H9 (cell line): ENCODE results near the gene TMEM269. TPM values are rescaled to one million over a fixed set of nuclear protein-coding genes. Genes with fewer than 3 reads are reported as not detected.

ENCODE experiments used
- DNase-seq: peaks from one replicate; pipeline ENCODE4 v3.0.0-alpha.2; 2017
- H2AFZ ChIP-seq: one replicate; pipeline ENCODE4 v1.6.1; 2013; ENCODE audit warnings: mild to moderate bottlenecking, low read length, control low read depth, moderate library complexity
- H2AK5ac ChIP-seq: 2 replicates; pipeline ENCODE4 v1.6.1; 2013; ENCODE audit warnings: low read length, control low read depth, mixed read lengths; ENCODE audit not compliant: insufficient read length
- H2BK120ac ChIP-seq: one replicate; pipeline ENCODE4 v1.6.1; 2013; ENCODE audit warnings: low read depth, mild to moderate bottlenecking, low read length, control low read depth, inconsistent platforms; ENCODE audit not compliant: poor library complexity, severe bottlenecking
- H2BK12ac ChIP-seq: 2 replicates; pipeline ENCODE4 v1.6.1; 2013; ENCODE audit warnings: low read length, control low read depth, mixed read lengths, low read depth; ENCODE audit not compliant: insufficient read length
- H2BK15ac ChIP-seq: 2 replicates; pipeline ENCODE4 v1.6.1; 2013; ENCODE audit warnings: low read depth, low read length, control low read depth
- H2BK20ac ChIP-seq: one replicate; pipeline ENCODE4 v1.6.1; 2013; ENCODE audit warnings: low read depth, mild to moderate bottlenecking, low read length, control low read depth, inconsistent platforms; ENCODE audit not compliant: poor library complexity, severe bottlenecking
- H2BK5ac ChIP-seq: 2 replicates; pipeline ENCODE4 v1.6.1; 2013; ENCODE audit warnings: low read length, control low read depth, mixed read lengths; ENCODE audit not compliant: insufficient read length
- H3K14ac ChIP-seq: 2 replicates; pipeline ENCODE4 v1.6.1; 2013; ENCODE audit warnings: low read length, control low read depth; ENCODE audit not compliant: insufficient read depth
- H3K18ac ChIP-seq: 2 replicates; pipeline ENCODE4 v1.6.1; 2013; ENCODE audit warnings: low read depth, mild to moderate bottlenecking, mixed read lengths, low read length, control low read depth; ENCODE audit not compliant: insufficient read length
- H3K23ac ChIP-seq: 2 replicates; pipeline ENCODE4 v1.6.1; 2013; ENCODE audit warnings: low read length, control low read depth, mixed read lengths, low read depth; ENCODE audit not compliant: insufficient read length
- H3K23me2 ChIP-seq: 2 replicates; pipeline ENCODE4 v1.6.1; 2013; ENCODE audit warnings: low read depth, mild to moderate bottlenecking, mixed read lengths, low read length, control low read depth; ENCODE audit not compliant: insufficient read length, poor library complexity, severe bottlenecking
- H3K27ac ChIP-seq: 2 replicates; pipeline ENCODE4 v1.5.1; 2013; ENCODE audit warnings: low read length, control low read depth, mixed read lengths, low read depth; ENCODE audit not compliant: insufficient read length
- H3K27me3 ChIP-seq: 2 replicates; pipeline ENCODE4 v1.6.1; 2013; ENCODE audit warnings: low read length, control low read depth, inconsistent platforms; ENCODE audit not compliant: insufficient read depth
- H3K4ac ChIP-seq: 2 replicates; pipeline ENCODE4 v1.6.1; 2013; ENCODE audit warnings: low read depth, mild to moderate bottlenecking, control low read depth, inconsistent platforms, low read length, moderate library complexity
- H3K4me1 ChIP-seq: 2 replicates; pipeline ENCODE4 v1.6.1; 2013; ENCODE audit warnings: low read length, control low read depth, inconsistent platforms; ENCODE audit not compliant: insufficient read depth
- H3K4me2 ChIP-seq: 2 replicates; pipeline ENCODE4 v1.6.1; 2013; ENCODE audit warnings: low read length, control low read depth, mixed read lengths; ENCODE audit not compliant: insufficient read length, insufficient read depth
- H3K56ac ChIP-seq: 2 replicates; pipeline ENCODE4 v1.6.1; 2013; ENCODE audit warnings: low read depth, mild to moderate bottlenecking, mixed read lengths, low read length, control low read depth; ENCODE audit not compliant: insufficient read length
- H3K79me1 ChIP-seq: 2 replicates; pipeline ENCODE4 v1.6.1; 2013; ENCODE audit warnings: low read depth, mild to moderate bottlenecking, moderate library complexity, low read length, control low read depth, inconsistent platforms; ENCODE audit not compliant: insufficient read depth, poor library complexity, severe bottlenecking
- H3K79me2 ChIP-seq: 2 replicates; pipeline ENCODE4 v1.6.1; 2013; ENCODE audit warnings: low read length, control low read depth, inconsistent platforms; ENCODE audit not compliant: insufficient read depth
- H3K9ac ChIP-seq: 2 replicates; pipeline ENCODE4 v1.6.1; 2013; ENCODE audit warnings: low read length, control low read depth, mixed read lengths; ENCODE audit not compliant: insufficient read length; ENCODE audit errors: extremely low read depth
- H3K9me3 ChIP-seq: one replicate; pipeline ENCODE4 v1.6.1; 2013; ENCODE audit warnings: low read depth, low read length, inconsistent platforms; ENCODE audit not compliant: control insufficient read depth
- H3T11ph ChIP-seq: one replicate; pipeline ENCODE4 v1.6.1; 2013; ENCODE audit warnings: mild to moderate bottlenecking, low read length, control low read depth, inconsistent platforms
- H4K20me1 ChIP-seq: one replicate; pipeline ENCODE4 v1.6.1; 2013; ENCODE audit not compliant: control insufficient read depth, insufficient read length, insufficient read depth
- H4K5ac ChIP-seq: 2 replicates; pipeline ENCODE4 v1.6.1; 2013; ENCODE audit warnings: low read depth, mild to moderate bottlenecking, mixed read lengths, low read length, control low read depth; ENCODE audit not compliant: insufficient read length
- H4K8ac ChIP-seq: replicated peaks from 2 replicates; pipeline ENCODE4 v1.6.1; 2013; ENCODE audit warnings: low read length, control low read depth, mixed read lengths, low read depth; ENCODE audit not compliant: insufficient read length
- H4K91ac ChIP-seq: 2 replicates; pipeline ENCODE4 v1.6.1; 2013; ENCODE audit warnings: low read depth, mild to moderate bottlenecking, moderate library complexity, mixed read lengths, low read length, control low read depth; ENCODE audit not compliant: insufficient read length
- H3K27ac Mint-ChIP-seq, 3 experiments: 2 replicates in 2 of 3; 3 replicates in 1 of 3; pipeline ENCODE4 v1.8.0; 2020 to 2021; ENCODE audit warnings: mixed read lengths in 3 of 3, mild to moderate bottlenecking in 1 of 3, moderate library complexity in 1 of 3
- H3K27me3 Mint-ChIP-seq: 2 replicates; pipeline ENCODE4 v1.8.0; 2021; ENCODE audit warnings: low read depth, mild to moderate bottlenecking, moderate library complexity, mixed read lengths
- H3K36me3 Mint-ChIP-seq, 3 experiments: 2 replicates in 2 of 3; 3 replicates in 1 of 3; pipeline ENCODE4 v1.8.0; 2020 to 2021; ENCODE audit warnings: low read depth in 3 of 3, mixed read lengths in 3 of 3; ENCODE audit not compliant: insufficient read depth in 1 of 3
- H3K4me1 Mint-ChIP-seq, 2 experiments: 2 replicates each; pipeline ENCODE4 v1.8.0; 2020; ENCODE audit warnings: mixed read lengths in 2 of 2
- H3K4me3 Mint-ChIP-seq, 2 experiments: 2 replicates in 1 of 2; 3 replicates in 1 of 2; pipeline ENCODE4 v1.8.0; 2020 to 2021; ENCODE audit warnings: mild to moderate bottlenecking in 2 of 2, mixed read lengths in 2 of 2, moderate library complexity in 1 of 2
- H3K9me3 Mint-ChIP-seq, 2 experiments: 2 replicates in 1 of 2; 3 replicates in 1 of 2; pipeline ENCODE4 v1.8.0; 2020; ENCODE audit warnings: mild to moderate bottlenecking in 2 of 2, mixed read lengths in 2 of 2, moderate library complexity in 1 of 2
- CTCF ChIP-seq: fragments of 200-600 bp; sonication (generic); conservative IDR thresholded peaks from 3 replicates; pipeline ENCODE4 v1.8.0; 2021; ENCODE audit warnings: antibody characterized with exemption, mild to moderate bottlenecking
- WGBS: extraction: QIAGEN DNeasy Blood & Tissue Kit; methylation state at CpG from one replicate; pipeline ENCODE4 v1.1.7; 2013; ENCODE audit warnings: missing lambda C conversion rate, low lambda C conversion rate, mixed read lengths; ENCODE audit not compliant: insufficient read length; ENCODE audit errors: extremely low coverage; 5-methylcytosine and 5-hydroxymethylcytosine counted together
- total RNA-seq: library from RNA; stranded (reverse); gene quantifications from 2 replicates; pipeline ENCODE4 v1.2.1, GENCODE V29; 2021

Gene TMEM269
- total RNA-seq, 1 experiment from 2014 or later = 0.17 TPM

GRCh38 chr1:42841010-42841409 lies 56.2 kb downstream of the TMEM269 start:
- Histone ChIP-seq H3K23me2 (no peaks in the 10 kb centered on the region), H3K79me1 (no peaks in the 10 kb centered on the region), H4K5ac (no peak overlapping the region), H3K79me2 (no peaks in the 10 kb centered on the region), H3K14ac (no peak overlapping the region), H4K8ac (no peak overlapping the region), H3K27ac (no peak overlapping the region), H3T11ph (no peak overlapping the region), H2BK5ac (no peak overlapping the region), H3K56ac (no peak overlapping the region), H3K4me1 (no peaks in the 10 kb centered on the region), H2BK120ac (no peak overlapping the region), H3K4ac (no peak overlapping the region), H3K18ac (no peak overlapping the region), H2BK20ac (no peak overlapping the region), H3K9me3 (no peaks in the 10 kb centered on the region), H3K27me3 (no peaks in the 10 kb centered on the region), H4K20me1 (no peaks in the 10 kb centered on the region), H4K91ac (no peak overlapping the region), H3K4me2 (no peak overlapping the region), H2AK5ac (no peak overlapping the region), H3K9ac (no peak overlapping the region), H2AFZ (no peak overlapping the region), H2BK15ac (no peak overlapping the region), H2BK12ac (no peak overlapping the region), H3K23ac (no peak overlapping the region)
- DNase-seq = no peak
- H3K9me3 Mint-ChIP-seq = no peaks in the 10 kb centered on the region
- no peak overlapping the region for H3K4me3 Mint-ChIP-seq
- TF ChIP-seq CTCF = no peak
- H3K27me3 Mint-ChIP-seq = no peaks in the 10 kb centered on the region
- H3K27ac Mint-ChIP-seq = no peak overlapping the region
- WGBS = no CpG with 5 or more reads among the region's 3 CpGs
- peaks cover 4 to 8% of the 10 kb centered on the region in 2 experiments; a peak in 3 of 4 replicates for H3K4me1 Mint-ChIP-seq
- H3K36me3 Mint-ChIP-seq = peaks cover 6 to 24% (median 11%) of the 10 kb centered on the region in 3 experiments; a peak in 6 of 7 replicates
